Colonic mucosa (tissue), 4 donors: ENCODE data around the gene PTPRT. TPM values are rescaled to one million over a fixed set of nuclear protein-coding genes. Genes with fewer than 3 reads are reported as not detected.

Source experiments
- DNase-seq: peaks from one replicate; pipeline ENCODE4 v3.0.0-alpha.2; 2020
- H3K27ac ChIP-seq: fragments of 200-600 bp; one replicate; pipeline ENCODE4 v1.8.0; 2021
- H3K27me3 ChIP-seq: fragments of 200-600 bp; one replicate; pipeline ENCODE4 v1.8.0; 2021
- H3K36me3 ChIP-seq: fragments of 200-600 bp; one replicate; pipeline ENCODE4 v1.8.0; 2021
- H3K4me1 ChIP-seq: fragments of 200-600 bp; one replicate; pipeline ENCODE4 v1.8.0; 2021; ENCODE audit warnings: mild to moderate bottlenecking
- H3K4me3 ChIP-seq: fragments of 200-600 bp; one replicate; pipeline ENCODE4 v1.8.0; 2021
- H3K9ac ChIP-seq, 2 donors: one replicate each; pipeline ENCODE4 v1.7.0; 2013; ENCODE audit warnings: control low read depth in 2 of 2, low read depth in 2 of 2, low read length in 2 of 2
- H3K9me3 ChIP-seq: fragments of 200-600 bp; one replicate; pipeline ENCODE4 v1.8.0; 2021
- intact Hi-C: fragments of 100-400 bp; cut with DNase I; formaldehyde crosslinking; loops from one replicate; pipeline ENCODE4 v1.14.1; 2022
- total RNA-seq, 2 donors: library from RNA; stranded (reverse); fragmentation: NEBNext Ultra II Directional in 1 of 2; extraction: Animal tissue kit (Norgen Biotek cat#: 25700) in 1 of 2; gene quantifications; one replicate each; pipeline ENCODE4 v1.2.1, GENCODE V29; 2021
- TF ChIP-seq, protein P1 (sequence below): fragments of 200-600 bp; IDR thresholded peaks from one replicate; pipeline ENCODE4 v1.8.0; 2022; ENCODE audit warnings: antibody characterized with exemption, mild to moderate bottlenecking
- donor health status: healthy.
- donor health status: DM: no; HTN: no; CAD: no.
- donor health status: DM: no; HTN: no; CAD: no.

Gene PTPRT
- total RNA-seq, 2 donors from 2014 or later: 0.11 to 0.12 TPM

DNA sequence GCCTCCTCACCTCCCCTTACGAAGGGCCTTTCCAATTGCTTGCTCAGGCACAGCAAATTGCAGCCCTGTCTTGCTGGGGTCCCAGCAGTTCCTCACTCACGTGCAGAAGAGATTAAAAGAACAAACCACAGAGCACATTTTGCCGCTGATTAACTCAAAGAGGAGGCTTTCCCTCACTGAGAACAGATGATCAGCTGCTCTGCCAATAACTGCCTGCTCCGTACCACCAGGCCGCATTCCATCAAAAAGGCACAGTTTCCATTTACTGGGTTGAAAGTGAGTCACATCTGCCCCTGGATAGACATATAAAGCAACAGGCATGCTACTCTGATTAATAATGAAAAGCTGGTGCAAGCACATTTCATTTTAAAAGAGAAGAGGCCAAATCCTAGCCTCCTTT lies 446.8 kb downstream of the PTPRT start:
- Histone ChIP-seq H3K9ac (no peak overlapping the region), H3K27me3 (no peaks in the 10 kb centered on the region), H3K9me3 (no peaks in the 10 kb centered on the region), H3K36me3 (no peaks in the 10 kb centered on the region), H3K4me3 (no peak overlapping the region), H3K27ac (no peak overlapping the region), H3K4me1 (no peaks in the 10 kb centered on the region)
- TF ChIP-seq, protein P1, sequence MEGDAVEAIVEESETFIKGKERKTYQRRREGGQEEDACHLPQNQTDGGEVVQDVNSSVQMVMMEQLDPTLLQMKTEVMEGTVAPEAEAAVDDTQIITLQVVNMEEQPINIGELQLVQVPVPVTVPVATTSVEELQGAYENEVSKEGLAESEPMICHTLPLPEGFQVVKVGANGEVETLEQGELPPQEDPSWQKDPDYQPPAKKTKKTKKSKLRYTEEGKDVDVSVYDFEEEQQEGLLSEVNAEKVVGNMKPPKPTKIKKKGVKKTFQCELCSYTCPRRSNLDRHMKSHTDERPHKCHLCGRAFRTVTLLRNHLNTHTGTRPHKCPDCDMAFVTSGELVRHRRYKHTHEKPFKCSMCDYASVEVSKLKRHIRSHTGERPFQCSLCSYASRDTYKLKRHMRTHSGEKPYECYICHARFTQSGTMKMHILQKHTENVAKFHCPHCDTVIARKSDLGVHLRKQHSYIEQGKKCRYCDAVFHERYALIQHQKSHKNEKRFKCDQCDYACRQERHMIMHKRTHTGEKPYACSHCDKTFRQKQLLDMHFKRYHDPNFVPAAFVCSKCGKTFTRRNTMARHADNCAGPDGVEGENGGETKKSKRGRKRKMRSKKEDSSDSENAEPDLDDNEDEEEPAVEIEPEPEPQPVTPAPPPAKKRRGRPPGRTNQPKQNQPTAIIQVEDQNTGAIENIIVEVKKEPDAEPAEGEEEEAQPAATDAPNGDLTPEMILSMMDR: no peak
- no peak for DNase-seq
- intact Hi-C loops: no loop called here

DNA sequence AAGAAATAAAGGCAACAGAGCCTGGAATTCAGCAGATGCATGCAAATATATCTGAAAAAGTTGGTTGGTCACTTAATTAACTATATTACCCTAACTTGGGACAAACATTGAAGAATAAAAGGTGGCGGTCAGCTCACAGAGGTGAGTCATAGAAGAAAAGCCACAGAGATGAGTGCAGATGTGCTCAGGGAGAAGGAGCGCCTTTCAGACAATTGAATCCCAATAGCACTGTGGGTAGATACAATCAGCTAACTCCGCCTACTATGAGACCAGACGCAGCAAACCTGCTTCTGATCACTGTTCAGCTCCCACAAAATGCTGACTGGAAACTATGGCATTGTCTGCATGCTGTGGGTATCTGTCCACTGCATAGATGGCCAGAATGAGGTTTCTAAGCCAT lies 447.8 kb downstream of the PTPRT start:
- Histone ChIP-seq H3K4me3 (no peak overlapping the region), H3K27ac (no peak overlapping the region), H3K36me3 (no peaks in the 10 kb centered on the region), H3K27me3 (no peaks in the 10 kb centered on the region), H3K9me3 (no peaks in the 10 kb centered on the region), H3K9ac (no peak overlapping the region), H3K4me1 (no peaks in the 10 kb centered on the region)
- intact Hi-C loops: no loop called here
- TF ChIP-seq, protein P1: no peak
- no peak for DNase-seq

DNA sequence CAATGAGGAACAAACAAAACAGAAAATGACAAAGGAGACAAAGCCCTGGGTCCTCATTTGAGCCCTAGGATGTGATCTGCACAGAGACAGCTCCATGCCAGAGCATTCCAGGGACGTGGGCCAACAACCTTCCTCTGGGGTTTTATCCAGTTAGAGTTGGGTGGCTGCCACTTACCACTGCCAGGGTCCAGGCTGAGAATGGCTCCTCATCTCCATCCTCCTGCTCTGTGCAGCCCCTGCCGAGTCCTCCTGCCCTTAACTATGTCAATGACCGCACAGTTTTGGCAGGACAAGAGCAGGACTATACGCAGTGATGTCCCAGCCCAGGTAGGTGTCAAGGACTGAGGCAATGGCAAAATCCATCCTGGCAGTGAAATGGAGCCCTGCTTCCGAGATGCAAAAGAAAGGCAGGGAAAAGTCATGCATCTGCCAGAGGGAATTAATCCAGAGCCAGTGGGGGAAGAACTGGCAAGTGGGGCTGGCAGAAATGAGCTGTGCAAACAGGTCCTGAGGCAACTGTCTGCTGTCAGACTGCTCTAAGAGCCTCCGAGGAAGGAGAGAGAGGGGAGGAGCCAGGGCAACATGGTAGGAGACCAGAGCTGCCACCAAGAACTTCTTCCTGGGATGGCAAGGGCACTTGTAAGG lies 449.4 kb downstream of the PTPRT start:
- DNase-seq: no peak
- intact Hi-C loops: no loop called here
- H3K4me3 ChIP-seq: no peak overlapping the region
- H3K27ac ChIP-seq: no peak overlapping the region
- no peaks in the 10 kb centered on the region for H3K4me1 ChIP-seq
- no peaks in the 10 kb centered on the region for H3K9me3 ChIP-seq
- no peaks in the 10 kb centered on the region for H3K27me3 ChIP-seq
- TF ChIP-seq, protein P1: no peak
- no peak overlapping the region for H3K9ac ChIP-seq
- no peaks in the 10 kb centered on the region for H3K36me3 ChIP-seq

DNA sequence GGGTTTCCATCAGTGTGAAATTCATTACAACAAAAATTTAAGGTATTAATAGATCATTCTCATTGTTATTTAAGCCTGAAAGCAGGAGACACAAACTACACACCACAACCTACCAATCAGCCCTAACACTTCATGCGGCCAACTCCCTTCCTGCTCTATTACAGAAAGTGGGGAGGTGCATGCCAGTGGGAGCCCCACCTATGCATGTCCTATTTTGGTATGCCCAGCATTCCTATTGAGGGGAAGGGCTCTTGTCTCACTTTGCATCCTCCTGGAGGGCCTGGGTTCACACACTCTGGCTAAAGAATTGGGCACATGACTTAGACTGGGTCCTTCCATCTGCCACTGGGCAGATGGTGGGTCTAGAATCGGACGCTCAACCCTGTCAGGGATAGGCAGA lies 450.0 kb downstream of the PTPRT start:
- Histone ChIP-seq H3K27me3 (no peaks in the 10 kb centered on the region), H3K9me3 (no peaks in the 10 kb centered on the region), H3K27ac (no peak overlapping the region), H3K4me1 (no peaks in the 10 kb centered on the region), H3K9ac (no peak overlapping the region), H3K4me3 (no peak overlapping the region), H3K36me3 (no peaks in the 10 kb centered on the region)
- no peak for DNase-seq
- TF ChIP-seq, protein P1: no peak
- intact Hi-C loops: no loop called here

DNA sequence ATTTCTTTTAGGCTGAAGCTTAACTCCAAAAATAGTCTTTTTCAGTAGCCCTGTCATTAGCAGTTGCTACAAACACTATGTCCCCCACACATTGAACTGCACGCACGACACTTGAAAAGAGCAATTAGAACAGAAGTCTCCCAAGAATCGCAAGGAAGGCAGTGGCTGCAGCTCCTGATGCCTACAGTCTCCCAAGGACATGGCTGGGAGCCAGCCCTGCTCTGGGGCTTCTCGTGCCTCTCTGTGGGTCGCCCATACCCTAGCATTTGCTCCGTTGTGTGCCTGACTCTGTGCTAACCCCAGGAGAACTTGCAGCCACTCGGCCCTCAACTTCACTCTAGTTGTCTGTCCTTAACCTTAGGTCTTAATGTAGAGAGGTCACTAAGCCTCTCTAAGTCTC lies 454.2 kb downstream of the PTPRT start:
- intact Hi-C loops: no loop called here
- no peaks in the 10 kb centered on the region for H3K9me3 ChIP-seq
- H3K4me3 ChIP-seq: no peak overlapping the region
- H3K27ac ChIP-seq: no peak overlapping the region
- H3K27me3 ChIP-seq: no peaks in the 10 kb centered on the region
- no peaks in the 10 kb centered on the region for H3K36me3 ChIP-seq
- TF ChIP-seq, protein P1: no peak
- DNase-seq: no peak
- H3K9ac ChIP-seq: no peak overlapping the region
- no peaks in the 10 kb centered on the region for H3K4me1 ChIP-seq
